Neural progenitor cell (in vitro differentiated cells): Measurements from ENCODE around the gene GAL3ST2. TPM values are rescaled to one million over a fixed set of nuclear protein-coding genes. Genes with fewer than 3 reads are reported as not detected.
"Not testable (repeated sequence)": the region's sequence is repeated elsewhere in the genome, so short reads cannot be mapped to it uniquely, and the experiment has no call there.

Source experiments
- DNase-seq: peaks from one replicate; pipeline ENCODE4 v3.0.0-alpha.2; 2016; ENCODE audit warnings: low spot score
- H2AFZ ChIP-seq: fragments of 200-600 bp; sonication (generic); replicated peaks from 2 replicates; pipeline ENCODE4 v1.6.1; 2016; ENCODE audit warnings: antibody characterized with exemption
- H3F3A ChIP-seq: fragments of 200-600 bp; sonication (generic); 2 replicates; pipeline ENCODE4 v1.6.1; 2016; ENCODE audit warnings: antibody characterized with exemption, low read depth
- H3K27ac ChIP-seq: fragments of 200-600 bp; sonication (generic); 2 replicates; pipeline ENCODE4 v1.5.1; 2016; ENCODE audit warnings: mild to moderate bottlenecking
- H3K27me3 ChIP-seq: fragments of 200-600 bp; sonication (generic); 2 replicates; pipeline ENCODE4 v1.6.1; 2016; ENCODE audit warnings: mild to moderate bottlenecking, moderate library complexity
- H3K36me3 ChIP-seq: fragments of 200-600 bp; sonication (generic); 2 replicates; pipeline ENCODE4 v1.5.1; 2016
- H3K4me1 ChIP-seq: fragments of 200-600 bp; sonication (generic); 2 replicates; pipeline ENCODE4 v1.6.1; 2016; ENCODE audit warnings: mixed run types
- H3K4me2 ChIP-seq: fragments of 200-600 bp; sonication (generic); 2 replicates; pipeline ENCODE4 v1.6.1; 2016
- H3K4me3 ChIP-seq: fragments of 200-600 bp; sonication (generic); 2 replicates; pipeline ENCODE4 v1.5.1; 2016
- H3K79me2 ChIP-seq: fragments of 200-600 bp; sonication (generic); 2 replicates; pipeline ENCODE4 v1.6.1; 2016; ENCODE audit warnings: low read depth
- H3K9ac ChIP-seq: fragments of 200-600 bp; sonication (generic); 2 replicates; pipeline ENCODE4 v1.6.1; 2016
- H3K9me3 ChIP-seq: fragments of 200-600 bp; sonication (generic); 2 replicates; pipeline ENCODE4 v1.5.1; 2016; ENCODE audit warnings: low read depth
- H4K20me1 ChIP-seq: fragments of 200-600 bp; sonication (generic); 2 replicates; pipeline ENCODE4 v1.6.1; 2016; ENCODE audit warnings: low read depth
- H3K27ac Mint-ChIP-seq: 3 replicates; pipeline ENCODE4 v1.8.0; 2021; ENCODE audit warnings: mixed read lengths
- H3K27me3 Mint-ChIP-seq: 2 replicates; pipeline ENCODE4 v1.8.0; 2022; ENCODE audit warnings: low read depth, mild to moderate bottlenecking, inconsistent platforms, moderate library complexity, mixed read lengths; ENCODE audit not compliant: insufficient read depth
- H3K36me3 Mint-ChIP-seq: 3 replicates; pipeline ENCODE4 v1.8.0; 2021; ENCODE audit warnings: mixed read lengths
- H3K4me1 Mint-ChIP-seq: 3 replicates; pipeline ENCODE4 v1.8.0; 2021; ENCODE audit warnings: mixed read lengths
- H3K4me3 Mint-ChIP-seq: 3 replicates; pipeline ENCODE4 v1.8.0; 2021; ENCODE audit warnings: mild to moderate bottlenecking, moderate library complexity, mixed read lengths
- H3K9me3 Mint-ChIP-seq: 3 replicates; pipeline ENCODE4 v1.8.0; 2020; ENCODE audit warnings: mixed read lengths
- CTCF ChIP-seq: fragments of 200-600 bp; sonication (generic); IDR thresholded peaks from 2 replicates; pipeline ENCODE4 v1.5.1; 2017; ENCODE audit warnings: antibody characterized with exemption, mild to moderate bottlenecking
- EZH2 ChIP-seq: fragments of 200-600 bp; sonication (generic); IDR thresholded peaks from 2 replicates; pipeline ENCODE4 v1.6.1; 2017; ENCODE audit warnings: antibody characterized with exemption, mild to moderate bottlenecking, moderate library complexity
- EZH2phosphoT487 ChIP-seq: fragments of 200-600 bp; sonication (generic); IDR thresholded peaks from 2 replicates; pipeline ENCODE4 v1.6.1; 2017; ENCODE audit warnings: antibody characterized with exemption
- total RNA-seq: library from RNA; depleted of rRNA; stranded (reverse); fragments of >200 nt; gene quantifications from 2 replicates; pipeline ENCODE4 v1.2.3, GENCODE V29; 2015; ENCODE audit warnings: low replicate concordance

Gene GAL3ST2
- total RNA-seq, 1 donor from 2014 or later = not detected

- Mint-ChIP-seq H3K4me3 (no peak overlapping the region), H3K36me3 (peaks cover 15% of the 10 kb centered on the region), H3K27ac (no peak overlapping the region), H3K9me3 (peaks cover 3% of the 10 kb centered on the region), H3K4me1 (peaks cover under 1% of the 10 kb centered on the region), H3K27me3 (peaks cover 2% of the 10 kb centered on the region)
- no peak for TF ChIP-seq EZH2phosphoT487
- no peak for TF ChIP-seq EZH2
- no peak for TF ChIP-seq CTCF
- Histone ChIP-seq H3K9ac (no peak overlapping the region), H2AFZ (no peak overlapping the region), H3K27ac (no peak overlapping the region), H4K20me1 (no peaks in the 10 kb centered on the region), H3K27me3 (no peaks in the 10 kb centered on the region), H3K9me3 (no peaks in the 10 kb centered on the region), H3F3A (peaks cover 14% of the 10 kb centered on the region), H3K36me3 (peaks cover 3% of the 10 kb centered on the region), H3K79me2 (no peaks in the 10 kb centered on the region), H3K4me3 (no peak overlapping the region), H3K4me1 (no peaks in the 10 kb centered on the region), H3K4me2 (no peak overlapping the region)
- no peak for DNase-seq
Measured at GRCh38 chr2:241755777-241756176, 20.8 kb upstream of the GAL3ST2 start.

- H3F3A ChIP-seq = peaks cover 19% of the 10 kb centered on the region
- H3K9me3 Mint-ChIP-seq = peaks cover 6% of the 10 kb centered on the region
- H3K27ac ChIP-seq = no peak overlapping the region
- H3K4me3 Mint-ChIP-seq = no peak overlapping the region
- no peak overlapping the region for H3K4me3 ChIP-seq
- no peaks in the 10 kb centered on the region for H3K27me3 ChIP-seq
- H2AFZ ChIP-seq = no peak overlapping the region
- H3K4me1 ChIP-seq = peaks cover 1% of the 10 kb centered on the region
- TF ChIP-seq EZH2 = no peak
- no peak for TF ChIP-seq CTCF
- TF ChIP-seq EZH2phosphoT487 = no peak
- no peaks in the 10 kb centered on the region for H3K9me3 ChIP-seq
- H3K27ac Mint-ChIP-seq = no peak overlapping the region
- peaks cover 14% of the 10 kb centered on the region for H3K36me3 Mint-ChIP-seq
- H3K79me2 ChIP-seq = no peaks in the 10 kb centered on the region
- no peak overlapping the region for H3K9ac ChIP-seq
- peaks cover 4% of the 10 kb centered on the region for H4K20me1 ChIP-seq
- DNase-seq = no peak
- peaks cover 3% of the 10 kb centered on the region for H3K36me3 ChIP-seq
- H3K27me3 Mint-ChIP-seq = peaks cover 3% of the 10 kb centered on the region
- no peak overlapping the region for H3K4me2 ChIP-seq
- H3K4me1 Mint-ChIP-seq = peaks cover 15% of the 10 kb centered on the region
Measured at GRCh38 chr2:241759067-241759807, 17.4 kb upstream of the GAL3ST2 start.

GRCh38 chr2:241759893-241760292 lies 16.7 kb upstream of the GAL3ST2 start:
- peaks cover 14% of the 10 kb centered on the region for H3K36me3 Mint-ChIP-seq
- H3K27ac ChIP-seq, H3K27me3 ChIP-seq, H3K79me2 ChIP-seq, H2AFZ ChIP-seq, H3K4me3 ChIP-seq, H3K9me3 Mint-ChIP-seq, H3K4me1 ChIP-seq, H3K4me2 ChIP-seq, H3K9ac ChIP-seq, H3K27me3 Mint-ChIP-seq, H3K27ac Mint-ChIP-seq, DNase-seq, H3K9me3 ChIP-seq, H3K4me3 Mint-ChIP-seq, H3K36me3 ChIP-seq: not testable (repeated sequence)
- peaks cover 10% of the 10 kb centered on the region for H4K20me1 ChIP-seq
- H3K4me1 Mint-ChIP-seq = peaks cover 21% of the 10 kb centered on the region
- peaks cover 24% of the 10 kb centered on the region for H3F3A ChIP-seq

- TF ChIP-seq EZH2 = no peak
- no peak for TF ChIP-seq CTCF
- no peak for TF ChIP-seq EZH2phosphoT487
- no peak overlapping the region for H3K9ac ChIP-seq
- H3K4me2 ChIP-seq = no peak overlapping the region
- H3K4me1 ChIP-seq = peaks cover 8% of the 10 kb centered on the region
- Mint-ChIP-seq H3K9me3 (peaks cover 6% of the 10 kb centered on the region), H3K4me1 (peaks cover 21% of the 10 kb centered on the region), H3K36me3 (peaks cover 14% of the 10 kb centered on the region), H3K27me3 (peaks cover 3% of the 10 kb centered on the region), H3K4me3 (no peak overlapping the region), H3K27ac (no peak overlapping the region)
- peaks cover 24% of the 10 kb centered on the region for H3F3A ChIP-seq
- no peaks in the 10 kb centered on the region for H3K27me3 ChIP-seq
- peaks cover 10% of the 10 kb centered on the region for H4K20me1 ChIP-seq
- no peak overlapping the region for H2AFZ ChIP-seq
- peaks cover 3% of the 10 kb centered on the region for H3K36me3 ChIP-seq
- H3K9me3 ChIP-seq = no peaks in the 10 kb centered on the region
- H3K79me2 ChIP-seq = no peaks in the 10 kb centered on the region
- H3K27ac ChIP-seq = no peak overlapping the region
- no peak overlapping the region for H3K4me3 ChIP-seq
- no peak for DNase-seq
Measured at GRCh38 chr2:241760301-241760771, 16.3 kb upstream of the GAL3ST2 start.
